Thoracic aorta endothelial cell (primary cell): Measurements from ENCODE around the gene ASXL1. TPM values are rescaled to one million over a fixed set of nuclear protein-coding genes. Genes with fewer than 3 reads are reported as not detected.

Experiments
- total RNA-seq: library from RNA; depleted of rRNA; stranded (reverse); fragments of >200 nt; gene quantifications from 2 replicates; pipeline ENCODE4 v1.2.3, GENCODE V29; 2012

The ASXL1 gene
- 67.6 and 79.7 TPM in 2 replicates for total RNA-seq

GRCh38 chr20:32357869-32358631, at the start of gene ASXL1:
Gene ASXL1, plus strand, starts transcription at chr20:32358331. Its CDS starts 445 bp downstream, at chr20:32358776.

Other genes starting within 250 kb of the ASXL1 start
- 42.7 and 45.6 TPM in 2 replicates for gene TM9SF4, start 248.6 kb upstream of the ASXL1 start, total RNA-seq
- 5.5 and 6.5 TPM in 2 replicates for gene PLAGL2, start 150.6 kb upstream of the ASXL1 start, total RNA-seq
- 41.4 and 50.9 TPM in 2 replicates for gene POFUT1, start 150.5 kb upstream of the ASXL1 start, total RNA-seq
- gene KIF3B, start 80.7 kb upstream of the ASXL1 start, total RNA-seq, result 31.5 and 31.9 TPM in 2 replicates
- 36.7 and 44.2 TPM in 2 replicates for gene NOL4L, start 227.0 kb downstream of the ASXL1 start, total RNA-seq